ENCODE data around the gene DRP2. TPM values are rescaled to one million over a fixed set of nuclear protein-coding genes. Genes with fewer than 3 reads are reported as not detected.
"Not testable (repeated sequence)": the region's sequence is repeated elsewhere in the genome, so short reads cannot be mapped to it uniquely, and the experiment has no call there.

Gene DRP2
- total RNA-seq (2022) = 0.40 and 0.47 TPM in 2 replicates
- Bru-seq, nascent RNA = percentile 26 among the genes with signal in this experiment
- percentile 31 among the genes with signal in this experiment for BruChase-seq, experiment 1, labeled RNA remaining after a 6-hour chase
- BruChase-seq, experiment 2, labeled RNA remaining after a 2-hour chase = percentile 37 among the genes with signal in this experiment
- long read RNA-seq = 0 reads

GRCh38 chrX:101219116-101219863 is at the start of gene DRP2:
TSS of gene DRP2 (plus strand) at chrX:101219786. CDS start at chrX:101231648, 11,862 bp downstream.
- no peak for DNase-seq (ENCODE audit: unreplicated experiment)
- H3K9me3 Mint-ChIP-seq (ENCODE audit: unreplicated experiment) = no peaks in the 10 kb centered on the region
- H3K4me3 Mint-ChIP-seq (ENCODE audit: unreplicated experiment) = no peak within 1 kb of the TSS
- no peaks in the 10 kb centered on the region for H3K36me3 Mint-ChIP-seq (ENCODE audit: insufficient read depth, unreplicated experiment)
- H3K4me1 Mint-ChIP-seq (ENCODE audit: insufficient read depth, unreplicated experiment) = no peaks in the 10 kb centered on the region
- ChIA-PET POLR2A (no interaction called here), CTCF (no interaction called here)
- H3K27ac Mint-ChIP-seq (ENCODE audit: low read depth, unreplicated experiment) = no peak within 1 kb of the TSS
- intact Hi-C loops (cut with micrococcal nuclease) = no loop called here
- peaks cover 61% of the 10 kb centered on the region for H3K27me3 Mint-ChIP-seq (ENCODE audit: insufficient read depth, unreplicated experiment)
- no peak for TF ChIP-seq CTCF (IDR thresholded peaks at IDR 0.05; ENCODE audit: unreplicated experiment)
- BruUV-seq (replicated peaks) = no TSS peak

- BruUV-seq (replicated peaks) = no TSS peak
- no peak overlapping the region for H3K27ac Mint-ChIP-seq (ENCODE audit: low read depth, unreplicated experiment)
- no peaks in the 10 kb centered on the region for H3K4me1 Mint-ChIP-seq (ENCODE audit: insufficient read depth, unreplicated experiment)
- peaks cover 11% of the 10 kb centered on the region for H3K27me3 Mint-ChIP-seq (ENCODE audit: insufficient read depth, unreplicated experiment)
- ChIA-PET CTCF (no interaction called here), POLR2A (no interaction called here)
- no peak overlapping the region for H3K4me3 Mint-ChIP-seq (ENCODE audit: unreplicated experiment)
- H3K9me3 Mint-ChIP-seq (ENCODE audit: unreplicated experiment) = no peaks in the 10 kb centered on the region
- no peak for TF ChIP-seq CTCF (IDR thresholded peaks at IDR 0.05; ENCODE audit: unreplicated experiment)
- intact Hi-C loops (cut with micrococcal nuclease) = no loop called here
- DNase-seq (ENCODE audit: unreplicated experiment) = peak; percentile 6
- H3K36me3 Mint-ChIP-seq (ENCODE audit: insufficient read depth, unreplicated experiment) = no peaks in the 10 kb centered on the region
Observed at GRCh38 chrX:101171883-101172400, 47.6 kb upstream of the DRP2 start.

- CTCF ChIA-PET = no interaction called here
- H3K4me1 Mint-ChIP-seq (ENCODE audit: insufficient read depth, unreplicated experiment) = no peaks in the 10 kb centered on the region
- BruUV-seq (replicated peaks) = no TSS peak
- no peak for TF ChIP-seq CTCF (IDR thresholded peaks at IDR 0.05; ENCODE audit: unreplicated experiment)
- no peaks in the 10 kb centered on the region for H3K9me3 Mint-ChIP-seq (ENCODE audit: unreplicated experiment)
- no peak overlapping the region for H3K4me3 Mint-ChIP-seq (ENCODE audit: unreplicated experiment)
- peaks cover 11% of the 10 kb centered on the region for H3K27me3 Mint-ChIP-seq (ENCODE audit: insufficient read depth, unreplicated experiment)
- DNase-seq (ENCODE audit: unreplicated experiment) = no peak
- intact Hi-C loops (cut with micrococcal nuclease) = no loop called here
- POLR2A ChIA-PET = interaction anchor here (0.7 kb wide), 1 partner anchor 37 kb away, joined by 3 read pairs; no protein-coding TSS in a partner anchor
- no peak overlapping the region for H3K27ac Mint-ChIP-seq (ENCODE audit: low read depth, unreplicated experiment)
- no peaks in the 10 kb centered on the region for H3K36me3 Mint-ChIP-seq (ENCODE audit: insufficient read depth, unreplicated experiment)
Observed at GRCh38 chrX:101176439-101176838, 43.1 kb upstream of the DRP2 start.

- H3K36me3 Mint-ChIP-seq (ENCODE audit: insufficient read depth, unreplicated experiment); intact Hi-C loops (cut with micrococcal nuclease); H3K4me3 Mint-ChIP-seq (ENCODE audit: unreplicated experiment); H3K27ac Mint-ChIP-seq (ENCODE audit: low read depth, unreplicated experiment); H3K9me3 Mint-ChIP-seq (ENCODE audit: unreplicated experiment); BruUV-seq (replicated peaks); H3K4me1 Mint-ChIP-seq (ENCODE audit: insufficient read depth, unreplicated experiment); POLR2A ChIA-PET: not testable (repeated sequence)
- H3K27me3 Mint-ChIP-seq (ENCODE audit: insufficient read depth, unreplicated experiment) = peaks cover 55% of the 10 kb centered on the region
- CTCF ChIA-PET = interaction anchor here (0.6 kb wide), 1 partner anchor 337 kb away, joined by 3 read pairs; no protein-coding TSS in a partner anchor
- peak; percentile 50 for DNase-seq (ENCODE audit: unreplicated experiment)
Observed at GRCh38 chrX:101184876-101185275, 34.7 kb upstream of the DRP2 start.

GRCh38 chrX:101187961-101188360 is 31.6 kb upstream of the DRP2 start:
- DNase-seq (ENCODE audit: unreplicated experiment); H3K9me3 Mint-ChIP-seq (ENCODE audit: unreplicated experiment); H3K4me3 Mint-ChIP-seq (ENCODE audit: unreplicated experiment); intact Hi-C loops (cut with micrococcal nuclease); H3K27ac Mint-ChIP-seq (ENCODE audit: low read depth, unreplicated experiment); BruUV-seq (replicated peaks); H3K36me3 Mint-ChIP-seq (ENCODE audit: insufficient read depth, unreplicated experiment); H3K4me1 Mint-ChIP-seq (ENCODE audit: insufficient read depth, unreplicated experiment): not testable (repeated sequence)
- ChIA-PET CTCF (interaction anchor here (0.8 kb wide), 2 partner anchors 19 to 100 kb away, joined by 3 read pairs; no protein-coding TSS in a partner anchor), POLR2A (interaction anchor here (0.6 kb wide), 1 partner anchor 11 kb away, joined by 3 read pairs; no protein-coding TSS in a partner anchor)
- peaks cover 60% of the 10 kb centered on the region for H3K27me3 Mint-ChIP-seq (ENCODE audit: insufficient read depth, unreplicated experiment)
